CD4-positive, alpha-beta T cell treated with Interleukin-4 for 1 hour (primary cell): ENCODE results near the gene TLX3.
"Not testable (repeated sequence)": the region's sequence is repeated elsewhere in the genome, so short reads cannot be mapped to it uniquely, and the experiment has no call there.

ENCODE experiments used
- DNase-seq, 2 donors: peaks; one replicate each; pipeline ENCODE4 v3.0.0-alpha.2; 2020 to 2022

The TLX3 gene

DNA sequence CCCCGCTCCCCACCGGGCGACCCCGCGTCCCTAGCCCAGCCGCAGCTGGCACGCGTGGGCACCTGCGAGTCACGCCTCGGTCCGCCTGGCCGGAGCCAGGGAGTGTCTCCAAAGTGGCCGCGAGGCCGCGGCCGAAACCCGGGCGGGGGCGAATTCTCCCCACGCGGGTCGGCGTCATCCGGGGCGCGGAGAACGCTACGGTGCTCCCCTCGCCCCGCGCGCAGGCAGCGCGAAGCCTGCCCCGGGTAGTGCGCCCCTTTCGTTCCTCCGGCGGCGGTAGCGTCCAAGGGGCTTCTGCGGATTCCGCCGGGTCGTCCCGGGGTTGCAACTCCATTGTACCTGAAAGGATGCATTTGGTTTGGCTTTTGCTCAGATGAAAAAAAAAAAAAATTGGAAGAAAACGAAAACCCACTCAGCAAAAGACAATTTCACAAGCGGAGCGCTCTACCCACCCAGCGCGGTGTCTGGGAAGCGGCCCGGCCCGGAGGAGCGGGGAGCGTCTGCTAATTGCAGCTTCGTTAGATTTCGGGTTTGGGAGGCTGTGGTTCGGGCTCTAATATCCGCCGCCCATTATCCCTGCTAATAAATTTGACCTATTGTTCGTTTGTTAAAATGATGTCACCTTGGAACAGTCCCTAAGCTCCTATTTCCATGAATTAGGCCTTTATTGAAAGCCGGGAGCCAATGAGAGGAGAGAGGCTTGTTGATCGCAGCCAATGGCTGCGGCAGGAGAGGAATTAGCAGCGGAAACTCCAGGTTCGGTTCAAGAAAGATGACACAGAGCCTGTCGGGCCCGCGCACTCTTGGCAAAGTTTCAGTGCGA is at the start of gene TLX3:
TSS of gene TLX3 (plus strand) at position 796 of the 823 bp plus-strand sequence. CDS start 118 bp downstream, outside the sequence.
- no peak for DNase-seq

DNA sequence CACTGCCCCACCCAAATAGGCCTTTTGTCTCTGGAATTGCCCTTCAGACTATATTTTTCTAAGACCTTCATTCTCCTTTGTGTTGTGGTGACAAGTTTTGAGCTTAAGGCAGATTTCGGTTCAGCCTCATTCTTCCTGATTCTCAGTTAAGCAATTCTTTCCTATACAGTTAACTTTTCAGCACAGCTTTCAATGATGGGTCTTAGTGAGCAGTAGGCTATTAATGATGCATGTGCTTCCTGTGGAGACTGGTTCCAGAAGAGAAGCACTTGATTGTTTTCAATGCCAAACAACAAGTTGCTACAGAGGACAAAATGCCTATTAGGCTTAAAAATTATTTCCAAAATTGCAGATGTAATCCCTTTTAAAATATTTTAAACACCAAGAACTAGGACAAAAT is 47.7 kb upstream of the TLX3 start:
- DNase-seq: no peak

DNA sequence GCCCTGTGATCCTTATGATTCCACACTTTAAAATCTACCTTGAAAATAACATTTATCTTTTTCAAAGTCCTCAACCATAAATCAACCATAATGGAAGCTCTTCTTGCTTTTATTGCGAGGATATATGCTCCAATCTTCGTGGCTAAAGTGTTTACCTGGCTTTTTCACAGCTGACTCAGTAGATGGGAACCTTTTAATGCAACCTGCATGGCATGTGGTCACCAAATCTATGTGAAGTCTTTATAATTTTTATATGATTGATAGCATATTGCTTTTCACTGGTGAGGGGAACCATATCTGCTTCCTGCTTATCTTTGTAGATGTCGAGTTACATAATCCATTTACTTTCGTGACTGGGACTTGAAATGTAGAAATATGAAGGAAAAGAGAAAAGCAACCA is 47.1 kb upstream of the TLX3 start:
- no peak for DNase-seq

DNA sequence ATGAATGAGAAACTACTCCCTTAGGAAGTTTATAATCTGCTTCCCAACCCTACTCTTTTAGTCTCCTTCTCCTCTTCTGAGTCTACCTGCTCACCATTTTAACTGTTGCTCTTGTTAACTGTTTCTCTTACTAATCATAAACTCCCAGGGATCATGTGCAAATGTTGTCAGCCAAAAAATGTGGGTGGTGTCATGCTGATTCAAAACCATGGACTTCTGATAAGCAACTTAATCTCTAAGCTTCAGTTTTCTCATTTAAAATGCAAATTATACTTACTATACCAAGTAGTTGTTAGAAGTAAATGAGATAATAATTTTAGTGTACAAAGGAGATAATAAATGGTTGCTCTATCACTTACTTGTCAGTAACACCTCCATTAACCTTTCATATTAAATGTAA is 45.9 kb upstream of the TLX3 start:
- DNase-seq: no peak

DNA sequence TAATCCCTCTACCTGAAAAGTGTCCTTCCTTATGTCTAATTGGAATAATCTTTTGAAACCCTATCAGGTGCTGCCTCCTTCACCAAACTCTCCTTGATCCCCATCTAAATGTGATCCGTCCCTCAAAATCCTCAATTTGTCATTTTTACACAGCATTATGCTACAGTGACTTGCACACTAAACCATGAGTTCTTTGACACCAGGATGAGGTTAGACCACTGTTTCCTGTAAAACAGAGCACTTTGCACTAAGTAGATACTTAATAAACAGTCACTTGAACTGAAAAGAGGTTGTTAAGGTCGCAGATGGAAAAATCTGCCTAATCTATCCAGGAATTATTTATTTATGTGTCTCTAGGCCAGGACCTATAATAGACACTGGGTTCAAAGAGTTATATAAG is 44.2 kb upstream of the TLX3 start:
- peak in 1 of 2 donors; percentile 13 for DNase-seq

DNA sequence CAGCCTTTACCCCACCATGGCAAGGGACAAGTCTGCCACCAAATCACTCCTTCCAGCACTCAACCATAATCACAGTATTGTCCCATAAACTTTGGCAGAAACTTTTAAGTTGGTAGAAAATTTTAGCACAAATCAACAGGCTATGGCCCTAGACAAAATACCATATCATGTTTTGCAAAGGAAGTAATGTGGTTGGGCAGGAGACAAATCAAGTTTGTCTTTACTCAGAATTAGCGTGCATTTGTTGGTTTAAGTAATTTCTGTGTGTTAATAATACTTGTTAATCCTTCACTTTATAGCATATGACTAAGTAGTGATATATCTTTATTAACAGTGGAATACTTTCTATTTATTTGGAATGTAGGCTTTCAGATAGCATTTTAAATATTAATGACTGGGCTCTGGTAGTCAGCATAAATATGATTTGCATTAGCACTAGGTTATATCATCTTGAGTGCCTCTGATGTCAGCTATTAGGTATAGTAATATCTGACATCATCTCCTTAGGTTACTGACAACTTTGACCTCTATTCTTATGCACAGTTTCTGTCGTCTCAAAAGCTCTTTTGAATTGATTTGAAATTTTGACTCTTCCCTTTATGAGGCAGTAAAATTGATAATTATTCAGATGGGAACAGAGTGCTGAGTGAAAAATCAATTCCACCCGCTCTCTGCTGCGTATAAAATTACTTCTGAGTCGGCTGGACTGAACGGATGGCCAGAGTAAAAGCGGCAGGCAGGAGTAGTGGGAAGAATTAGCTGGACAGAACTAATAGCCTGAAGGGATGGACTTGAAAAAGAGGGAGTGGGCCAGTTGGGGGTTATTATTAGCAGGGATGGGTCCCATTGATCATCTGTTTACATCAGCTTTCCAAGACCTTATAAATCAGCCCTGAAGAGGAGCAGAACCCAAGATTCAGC is 40.1 kb upstream of the TLX3 start:
- no peak for DNase-seq

DNA sequence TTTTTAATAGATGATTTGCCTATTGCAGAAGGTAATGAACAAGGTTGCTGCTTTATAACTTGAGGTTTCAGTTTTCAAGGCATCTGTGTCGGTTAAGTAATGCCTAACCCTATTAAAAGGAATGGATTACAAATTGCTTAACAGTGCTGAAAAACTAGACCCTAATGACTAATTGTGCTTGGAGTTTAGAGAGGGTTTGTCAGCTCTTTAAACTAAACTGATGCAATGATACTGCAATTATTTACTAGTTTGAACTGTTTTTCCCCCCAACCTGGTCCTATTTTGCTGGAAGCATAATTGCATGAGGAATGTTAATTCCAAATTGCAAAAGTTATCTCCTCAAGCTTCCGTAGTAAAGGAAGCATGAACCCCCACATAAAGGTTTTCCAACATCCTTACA is 39.3 kb upstream of the TLX3 start:
- DNase-seq: no peak

DNA sequence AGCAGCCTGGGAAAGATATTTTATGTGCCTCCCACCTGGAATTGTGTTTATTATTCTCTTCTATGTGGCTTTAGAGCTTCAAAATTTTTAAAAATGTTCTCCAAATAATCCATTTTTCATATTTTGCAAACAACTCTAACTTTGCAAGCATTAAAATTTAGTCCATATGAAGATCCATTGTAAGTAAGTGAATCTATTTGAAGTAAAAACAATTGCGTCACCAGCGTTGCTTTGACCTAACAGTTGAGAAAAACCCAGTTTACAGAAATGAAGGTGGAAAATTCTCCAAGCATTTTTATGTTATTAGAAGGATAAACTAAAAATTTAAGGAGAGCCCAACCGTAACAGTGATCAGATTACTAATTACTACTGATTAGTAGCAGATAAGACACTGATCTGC is 38.9 kb upstream of the TLX3 start:
- no peak for DNase-seq

DNA sequence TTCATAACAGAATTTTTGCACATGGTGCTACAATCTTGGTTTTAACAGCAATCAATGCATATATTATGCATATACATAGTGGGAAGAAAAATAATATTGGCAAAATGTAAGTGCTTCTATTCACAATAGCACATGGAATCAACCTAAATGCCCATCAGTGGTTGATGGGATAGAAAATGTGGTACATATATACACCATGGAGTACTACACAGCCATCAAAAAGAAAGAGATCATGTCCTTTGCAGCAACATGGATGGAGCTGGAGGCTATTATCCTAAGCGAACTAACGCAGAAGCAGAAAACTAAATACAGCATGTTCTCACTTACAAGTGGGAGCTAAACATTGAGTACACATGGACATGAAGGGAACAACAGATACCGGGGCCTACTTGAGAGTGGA is 37.2 kb upstream of the TLX3 start:
- no peak for DNase-seq

DNA sequence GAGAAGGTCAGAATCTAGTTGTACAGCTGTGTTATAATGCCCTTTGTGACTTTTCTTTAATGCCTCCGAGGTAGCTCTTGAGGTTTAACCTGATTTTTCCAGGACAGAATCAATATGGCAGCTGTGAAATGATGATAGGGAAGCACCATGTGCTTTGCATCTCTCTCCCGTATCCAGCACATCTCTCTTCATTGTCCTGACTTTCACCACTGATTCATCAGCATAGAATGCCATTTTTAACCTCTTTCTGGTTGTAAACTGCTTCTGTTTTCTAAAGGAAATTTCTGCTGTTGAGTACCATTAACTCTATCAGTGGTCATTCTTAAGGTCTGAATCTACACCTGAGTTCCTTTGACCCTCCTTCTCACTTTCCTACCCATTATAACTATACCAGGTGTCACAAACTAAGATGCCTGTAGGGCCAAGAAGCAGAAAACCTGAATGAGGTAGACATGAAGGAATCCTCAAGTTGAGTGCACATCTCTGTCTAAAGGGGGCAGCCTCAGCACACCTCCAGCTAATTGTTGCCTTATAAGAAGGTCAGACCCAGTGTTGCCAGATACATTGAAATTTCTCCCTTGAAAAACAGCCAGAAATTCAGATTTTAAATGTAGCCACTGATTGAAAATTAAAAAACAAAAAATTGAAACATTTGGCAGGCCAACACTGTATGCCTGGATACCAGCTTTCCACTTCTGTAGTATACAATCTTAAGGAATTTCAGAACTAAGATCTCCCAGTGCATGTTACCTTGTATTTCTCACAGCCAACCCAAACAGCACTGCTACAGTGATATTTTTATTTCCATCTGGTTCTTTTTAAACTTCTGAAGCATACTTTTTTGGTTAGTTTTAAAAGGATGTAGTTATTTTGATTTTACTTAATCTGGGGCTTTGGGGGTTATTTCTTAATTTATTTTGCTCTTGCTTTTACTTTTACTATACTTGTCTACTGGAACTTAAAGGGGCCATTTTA is 35.8 kb upstream of the TLX3 start:
- peak in 1 of 2 donors; percentile 2 for DNase-seq

DNA sequence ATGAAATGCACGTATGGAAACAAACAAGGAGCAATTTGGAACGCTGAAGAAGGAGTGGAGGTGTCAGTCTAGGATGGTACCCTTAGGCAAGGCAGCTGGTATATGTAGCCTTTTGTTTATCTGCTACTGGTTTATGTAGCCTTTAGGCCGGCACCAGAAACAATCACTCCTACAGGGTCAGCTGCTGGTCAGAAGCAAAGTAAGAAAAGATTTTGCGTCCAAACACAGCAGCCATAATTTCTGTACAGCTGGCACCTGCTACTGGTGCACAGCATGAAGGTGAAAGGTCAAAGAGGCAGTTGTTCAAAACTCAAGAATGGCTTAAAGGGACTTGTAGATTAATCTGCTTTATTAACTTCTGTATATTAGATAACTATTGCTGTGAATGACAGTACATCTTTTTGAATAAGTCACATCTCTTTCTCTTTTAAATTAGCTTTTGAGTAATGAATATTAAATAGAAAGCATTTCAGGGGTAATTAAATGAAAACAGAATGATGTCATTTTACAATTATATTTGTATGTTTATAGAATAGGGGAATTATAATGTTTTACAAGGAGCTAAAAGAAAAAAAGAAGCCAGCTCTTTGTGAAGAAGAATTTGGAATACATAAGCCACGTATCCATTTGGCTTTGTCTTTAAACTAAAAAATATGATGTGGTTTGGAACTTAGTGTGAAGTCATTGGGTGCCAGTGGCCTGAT is 33.1 kb upstream of the TLX3 start:
- DNase-seq: no peak

DNA sequence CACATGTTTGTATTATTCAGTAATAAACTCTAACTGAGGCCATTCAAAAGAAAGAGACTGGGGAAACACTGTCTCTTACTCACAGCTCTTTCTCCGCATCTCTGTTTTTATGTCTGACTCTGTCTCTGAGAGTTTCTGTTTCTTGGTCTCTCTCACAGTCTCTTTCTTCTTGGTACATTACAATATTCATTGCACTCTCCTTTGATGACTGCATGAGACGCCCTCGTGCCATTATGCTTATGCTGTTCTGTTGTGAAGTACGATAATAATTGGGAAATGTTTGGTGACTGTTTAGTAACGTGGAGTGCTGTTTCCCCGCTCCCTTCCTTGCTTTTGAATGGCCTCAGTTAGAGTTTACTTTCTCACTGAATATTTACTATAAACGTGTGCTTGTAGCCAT is 25.3 kb upstream of the TLX3 start:
- no peak for DNase-seq

DNA sequence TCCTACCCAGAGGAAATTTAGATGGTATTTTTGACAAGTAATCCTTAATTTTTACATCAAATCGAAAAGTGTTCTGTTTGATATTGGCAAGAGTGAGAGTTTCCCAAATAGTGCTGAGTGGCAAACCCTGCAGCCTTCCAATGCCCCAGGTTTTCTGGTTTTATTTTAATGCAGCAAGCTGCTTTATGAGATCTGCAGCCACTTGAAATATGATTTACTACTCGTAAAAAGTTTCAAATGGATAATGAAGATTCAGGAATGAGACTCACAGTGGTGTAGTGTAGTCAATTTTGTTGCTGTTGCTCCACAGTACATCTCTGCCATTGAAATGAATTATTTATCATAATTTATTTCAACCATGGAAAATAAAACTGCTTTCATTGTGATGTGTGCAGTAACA is 23.6 kb upstream of the TLX3 start:
- DNase-seq: no peak

DNA sequence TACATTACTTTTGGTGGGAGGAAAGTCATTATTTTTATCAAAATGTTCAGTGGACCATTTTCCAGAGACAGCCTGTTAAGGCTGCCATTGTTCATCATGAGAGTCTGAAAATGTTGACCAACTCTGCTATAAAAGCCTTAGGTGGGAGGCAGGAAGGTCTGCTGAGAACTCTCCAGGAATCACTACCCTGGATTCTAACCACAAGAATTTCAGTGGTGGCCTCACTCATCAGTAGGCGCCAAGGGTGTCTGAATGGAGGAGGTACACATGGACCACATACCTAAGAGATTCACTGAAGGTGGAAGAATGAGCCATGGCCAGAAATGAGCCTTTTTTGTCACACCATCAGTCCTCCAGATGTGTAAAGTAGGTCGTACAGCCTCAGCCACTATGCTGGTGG is 21.0 kb upstream of the TLX3 start:
- no peak for DNase-seq

DNA sequence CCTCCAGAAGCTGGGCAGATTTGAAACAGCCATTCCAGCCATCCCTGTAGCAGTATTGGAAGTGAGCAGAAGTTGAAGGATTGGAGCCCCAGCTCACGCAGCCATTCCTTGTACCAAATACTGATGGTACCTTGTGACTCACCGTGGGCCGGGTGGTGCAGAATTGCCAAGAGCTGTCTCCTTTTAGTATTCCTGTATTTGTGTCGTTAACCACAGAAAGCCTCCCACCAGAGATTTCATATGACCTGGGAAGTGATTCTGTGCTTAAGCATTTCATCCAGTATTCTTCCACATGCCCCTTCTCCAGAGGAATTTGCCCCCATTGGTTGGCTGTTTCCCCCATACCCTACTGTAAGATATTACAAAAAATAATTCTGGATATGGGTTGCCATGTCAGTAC is 17.7 kb upstream of the TLX3 start:
- no peak for DNase-seq

DNA sequence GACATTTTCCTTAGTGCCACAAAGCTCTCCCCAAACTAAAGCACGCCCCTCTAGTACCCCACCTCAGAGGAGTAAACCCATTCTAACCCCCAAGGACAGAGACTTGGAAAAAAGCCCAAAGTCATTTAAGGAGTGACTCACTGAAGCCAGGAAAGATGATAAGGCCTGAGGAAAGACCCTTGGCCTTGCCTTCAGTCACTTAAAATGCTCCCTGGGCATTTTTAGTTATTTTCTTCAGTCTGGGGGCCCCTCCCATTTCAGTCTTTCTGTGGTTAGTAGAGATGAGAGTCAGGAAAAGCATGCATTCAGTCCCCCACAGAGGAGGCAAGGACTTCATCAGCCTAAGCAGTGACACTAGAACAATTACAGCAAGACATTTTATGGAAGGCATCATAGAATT is 13.7 kb upstream of the TLX3 start:
- DNase-seq: no peak

DNA sequence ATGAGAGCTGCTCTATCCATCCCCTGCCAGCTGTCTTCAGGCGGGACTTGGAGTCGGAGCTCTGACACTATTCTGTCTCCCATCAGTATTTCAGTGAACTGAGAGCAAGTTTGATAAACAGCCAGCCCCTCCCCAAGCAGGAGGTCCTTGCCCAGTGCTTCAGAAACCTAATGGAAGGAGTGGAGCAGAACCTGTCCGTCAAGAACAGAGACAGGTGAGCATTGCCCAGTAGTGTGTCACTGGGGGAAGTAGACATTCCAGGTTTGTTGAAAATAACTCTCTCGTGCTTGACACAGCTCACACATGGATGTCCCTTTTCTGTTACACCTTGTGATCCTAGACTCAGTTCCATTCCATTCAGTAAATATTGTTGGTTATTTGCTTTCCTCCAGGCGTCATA is 13.2 kb upstream of the TLX3 start:
- DNase-seq: no peak

DNA sequence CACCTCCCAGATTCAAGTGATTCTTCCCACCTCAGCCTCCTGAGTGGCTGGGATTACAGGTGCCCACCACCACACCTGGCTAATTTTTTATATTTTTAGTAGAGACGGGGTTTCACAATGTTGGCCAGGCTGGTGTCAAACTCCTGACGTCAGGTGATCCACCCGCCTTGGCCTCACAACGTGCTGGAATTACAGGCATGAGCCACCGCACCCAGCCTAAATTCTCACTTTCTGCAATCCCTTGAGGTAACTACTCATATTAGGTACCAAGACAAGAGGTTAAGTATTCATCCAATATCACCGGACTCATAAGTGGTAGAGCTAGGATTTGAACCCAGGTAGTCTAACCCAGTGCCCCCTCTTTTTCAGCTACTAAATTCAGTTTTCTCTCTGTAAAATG is 11.1 kb upstream of the TLX3 start:
- not testable (repeated sequence) for DNase-seq

DNA sequence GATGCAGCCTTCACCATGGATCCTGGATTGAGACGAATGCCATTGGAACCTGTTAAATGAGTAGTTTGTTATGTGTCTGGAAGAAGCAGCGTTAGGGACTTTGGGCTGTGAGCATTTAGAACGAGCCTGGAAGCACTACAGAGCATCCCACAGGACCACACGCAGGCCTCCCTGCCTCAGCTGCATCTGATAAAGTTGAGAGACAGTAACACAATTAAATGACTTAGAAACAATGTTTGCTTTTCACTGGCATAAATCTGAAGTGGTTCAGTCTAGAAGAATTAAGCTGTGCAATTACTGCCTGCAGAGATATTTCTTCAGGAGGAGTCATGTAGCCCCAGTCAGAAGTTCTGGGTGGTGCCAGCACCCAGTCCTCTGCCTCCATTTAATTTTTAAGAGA is 9.8 kb upstream of the TLX3 start:
- DNase-seq: no peak

DNA sequence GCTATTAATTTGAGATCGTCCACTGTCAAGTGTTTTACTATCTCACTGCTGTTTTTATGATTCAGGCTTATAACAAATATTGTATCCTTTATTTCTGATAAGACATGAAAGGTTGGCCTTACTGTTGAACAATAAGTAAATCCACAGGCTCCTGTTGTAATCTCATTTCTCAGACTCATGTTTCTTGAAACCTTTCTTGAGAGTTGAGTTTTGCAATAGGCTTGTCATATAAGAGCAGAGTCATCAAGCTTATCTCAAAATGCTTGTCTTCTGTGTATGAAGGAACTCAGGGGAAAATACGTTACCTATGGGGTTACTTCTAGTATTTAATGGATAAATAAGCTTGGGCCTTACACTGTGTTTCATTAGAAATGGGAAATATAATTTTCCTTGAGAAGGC is 9.2 kb upstream of the TLX3 start:
- DNase-seq: no peak

DNA sequence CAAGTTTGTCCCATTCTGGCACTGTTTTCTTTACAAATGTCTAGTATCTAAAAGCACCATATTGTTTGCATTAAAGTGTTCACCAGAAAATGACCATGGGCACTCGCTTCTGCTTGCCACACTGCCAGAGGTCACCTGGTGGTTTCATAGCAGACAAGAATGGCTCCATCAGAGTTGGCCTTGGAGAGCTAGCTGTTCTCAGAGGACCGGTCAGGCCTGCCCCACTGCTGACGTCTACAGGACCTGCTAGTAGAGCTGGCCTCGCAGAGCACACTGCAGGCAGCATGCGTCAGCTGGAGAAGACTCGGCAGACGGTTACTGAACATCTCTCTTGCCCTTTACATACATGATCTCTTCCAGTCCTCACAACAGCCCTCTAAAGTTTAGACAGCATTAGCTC is 8.7 kb upstream of the TLX3 start:
- no peak for DNase-seq

DNA sequence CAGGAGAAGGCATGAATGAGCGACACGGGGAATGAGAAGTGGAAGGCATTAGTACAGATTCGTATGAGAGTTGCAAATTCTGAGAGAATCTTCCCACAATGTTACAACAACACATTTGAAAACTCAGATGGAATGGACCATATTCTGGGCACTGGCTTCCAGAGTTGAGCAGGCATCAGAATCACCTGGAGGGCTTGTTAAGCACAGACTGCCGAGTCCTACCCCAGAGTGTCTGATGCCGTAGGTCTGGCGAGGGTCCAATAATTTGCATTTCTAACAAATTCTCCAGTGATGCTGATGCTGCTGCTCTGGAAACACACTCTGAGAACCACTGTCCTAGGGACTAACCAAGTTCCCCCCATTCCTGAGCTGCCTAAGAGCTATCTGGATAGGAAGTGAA is 2.9 kb upstream of the TLX3 start:
- DNase-seq: no peak
